ENCODE results near the gene ATP8A2. TPM values are rescaled to one million over a fixed set of nuclear protein-coding genes. Genes with fewer than 3 reads are reported as not detected.

Gene ATP8A2
- total and polyA plus RNA-seq, 9 of the 15 experiments (the other 6 are each of a cell fraction or from before 2014, with no cell fraction given), result under 0.01 to 0.33 (median 0.06) TPM; not detected in 4

DNA sequence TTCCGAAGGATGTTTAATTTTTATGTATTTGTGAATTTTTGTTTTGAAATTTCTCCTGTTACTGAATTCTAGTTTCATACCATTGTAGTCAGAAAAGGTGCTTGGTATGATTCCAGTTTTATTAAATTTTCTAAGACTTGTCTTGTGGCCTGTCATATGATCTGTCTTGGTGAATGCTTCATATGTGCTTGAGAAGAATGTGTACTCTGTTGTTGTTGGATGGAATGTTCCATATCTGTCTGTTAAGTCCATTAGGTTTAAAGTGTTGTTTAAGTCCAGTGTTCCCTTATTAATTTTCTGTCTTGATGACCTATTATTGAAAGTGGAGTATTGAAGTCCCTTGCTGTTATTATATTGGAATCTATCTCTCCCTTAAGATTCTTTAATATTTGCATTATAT, 273.9 kb downstream of the ATP8A2 start:
- no peak overlapping the region for H3K27ac ChIP-seq (ENCODE audit: extremely low read depth, low read depth, low read length)
- WGBS (ENCODE audit: insufficient coverage, low coverage, missing lambda C conversion rate), result 0% methylated on average over 1 of the region's 1 CpG
- H3K36me3 ChIP-seq (ENCODE audit: control insufficient read depth, insufficient read depth, low read length), result no peaks in the 10 kb centered on the region
- no peaks in the 10 kb centered on the region for H3K27me3 ChIP-seq (ENCODE audit: control insufficient read depth in 2 of 2, insufficient read depth in 2 of 2, low read length in 2 of 2)
- FAIRE-seq (no peak), ATAC-seq (no peak), DNase-seq (ENCODE audit: extremely low read depth in 1 of 4, low spot score in 3 of 4) (no peak)
- ChIA-PET CTCF (ENCODE audit: low intra/inter-chr PET ratio) (no interaction called here), POLR2A (interaction anchor here (0.7 kb wide), 1 partner anchor 77 kb away, joined by 3 read pairs; no protein-coding TSS in a partner anchor)
- H3K4me3 ChIP-seq, result no peak overlapping the region
- H3K9me3 ChIP-seq (replicated peaks; ENCODE audit: control insufficient read depth, insufficient read depth, low read depth, low read length), result no peaks in the 10 kb centered on the region
- H2AFZ ChIP-seq (ENCODE audit: low read depth, low read length), result no peak overlapping the region
- in situ Hi-C loops (cut with MboI) (no loop called here), intact Hi-C loops (cut with micrococcal nuclease) (no loop called here)
- H3K79me2 ChIP-seq (ENCODE audit: control insufficient read depth, insufficient read depth, low read length), result no peaks in the 10 kb centered on the region
- no TSS peak for BruUV-seq (replicated peaks)
- no peak overlapping the region for H3K4me2 ChIP-seq (ENCODE audit: insufficient read depth, low read length)
- no peak overlapping the region for H3K9ac ChIP-seq (ENCODE audit: insufficient read depth in 1 of 2, low read depth in 2 of 2, low read length in 2 of 2)
- no peaks in the 10 kb centered on the region for H4K20me1 ChIP-seq (replicated peaks; ENCODE audit: control insufficient read depth, insufficient read depth, low read length)
- H3K9me1 ChIP-seq (ENCODE audit: control insufficient read depth, insufficient read depth, low read length), result no peaks in the 10 kb centered on the region
- H3K4me1 ChIP-seq (replicated peaks in 1 of 2; ENCODE audit: control insufficient read depth in 2 of 2, insufficient read depth in 2 of 2, low read length in 2 of 2), result no peaks in the 10 kb centered on the region
- TF ChIP-seq TRIM25 (IDR thresholded peaks at IDR 0.05; ENCODE audit: borderline replicate concordance) (no peak), IRF2 (CRISPR knock-in tag; IDR thresholded peaks at IDR 0.05) (no peak), ESRRA (IDR thresholded peaks at IDR 0.05; ENCODE audit: borderline replicate concordance, low read depth) (no peak), MAFG (tag; conservative IDR thresholded peaks at IDR 0.05) (no peak), KLF13 (tag; IDR thresholded peaks at IDR 0.05; ENCODE audit: borderline replicate concordance, low read depth) (no peak), TCF7 (IDR thresholded peaks at IDR 0.05; ENCODE audit: borderline replicate concordance) (no peak), PKNOX1 (IDR thresholded peaks at IDR 0.05) (no peak), E2F3 (CRISPR knock-in tag; IDR thresholded peaks at IDR 0.05) (no peak)
- TF ChIP-seq, protein P1, sequence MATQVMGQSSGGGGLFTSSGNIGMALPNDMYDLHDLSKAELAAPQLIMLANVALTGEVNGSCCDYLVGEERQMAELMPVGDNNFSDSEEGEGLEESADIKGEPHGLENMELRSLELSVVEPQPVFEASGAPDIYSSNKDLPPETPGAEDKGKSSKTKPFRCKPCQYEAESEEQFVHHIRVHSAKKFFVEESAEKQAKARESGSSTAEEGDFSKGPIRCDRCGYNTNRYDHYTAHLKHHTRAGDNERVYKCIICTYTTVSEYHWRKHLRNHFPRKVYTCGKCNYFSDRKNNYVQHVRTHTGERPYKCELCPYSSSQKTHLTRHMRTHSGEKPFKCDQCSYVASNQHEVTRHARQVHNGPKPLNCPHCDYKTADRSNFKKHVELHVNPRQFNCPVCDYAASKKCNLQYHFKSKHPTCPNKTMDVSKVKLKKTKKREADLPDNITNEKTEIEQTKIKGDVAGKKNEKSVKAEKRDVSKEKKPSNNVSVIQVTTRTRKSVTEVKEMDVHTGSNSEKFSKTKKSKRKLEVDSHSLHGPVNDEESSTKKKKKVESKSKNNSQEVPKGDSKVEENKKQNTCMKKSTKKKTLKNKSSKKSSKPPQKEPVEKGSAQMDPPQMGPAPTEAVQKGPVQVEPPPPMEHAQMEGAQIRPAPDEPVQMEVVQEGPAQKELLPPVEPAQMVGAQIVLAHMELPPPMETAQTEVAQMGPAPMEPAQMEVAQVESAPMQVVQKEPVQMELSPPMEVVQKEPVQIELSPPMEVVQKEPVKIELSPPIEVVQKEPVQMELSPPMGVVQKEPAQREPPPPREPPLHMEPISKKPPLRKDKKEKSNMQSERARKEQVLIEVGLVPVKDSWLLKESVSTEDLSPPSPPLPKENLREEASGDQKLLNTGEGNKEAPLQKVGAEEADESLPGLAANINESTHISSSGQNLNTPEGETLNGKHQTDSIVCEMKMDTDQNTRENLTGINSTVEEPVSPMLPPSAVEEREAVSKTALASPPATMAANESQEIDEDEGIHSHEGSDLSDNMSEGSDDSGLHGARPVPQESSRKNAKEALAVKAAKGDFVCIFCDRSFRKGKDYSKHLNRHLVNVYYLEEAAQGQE (IDR thresholded peaks at IDR 0.05; ENCODE audit: borderline replicate concordance), result no peak
- TF ChIP-seq, protein P1 (CRISPR knock-in tag; IDR thresholded peaks at IDR 0.05; ENCODE audit: low read depth), result no peak
- TF ChIP-seq, protein P2, sequence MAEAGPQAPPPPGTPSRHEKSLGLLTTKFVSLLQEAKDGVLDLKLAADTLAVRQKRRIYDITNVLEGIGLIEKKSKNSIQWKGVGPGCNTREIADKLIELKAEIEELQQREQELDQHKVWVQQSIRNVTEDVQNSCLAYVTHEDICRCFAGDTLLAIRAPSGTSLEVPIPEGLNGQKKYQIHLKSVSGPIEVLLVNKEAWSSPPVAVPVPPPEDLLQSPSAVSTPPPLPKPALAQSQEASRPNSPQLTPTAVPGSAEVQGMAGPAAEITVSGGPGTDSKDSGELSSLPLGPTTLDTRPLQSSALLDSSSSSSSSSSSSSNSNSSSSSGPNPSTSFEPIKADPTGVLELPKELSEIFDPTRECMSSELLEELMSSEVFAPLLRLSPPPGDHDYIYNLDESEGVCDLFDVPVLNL (CRISPR knock-in tag; IDR thresholded peaks at IDR 0.05; ENCODE audit: low read depth), result no peak

All from K562 (cell line).